Heart right ventricle (tissue), 16 donors: ENCODE results near the gene ZFAND5. TPM values are rescaled to one million over a fixed set of nuclear protein-coding genes. Genes with fewer than 3 reads are reported as not detected.
A peak's percentile ranks its signal among the peaks of the same experiment; 100 is the strongest.

Source experiments
- ATAC-seq, 8 donors: fragments of 200-7000 bp; cut with Tn5 transposase; one replicate each; pipeline ENCODE4 v1.9.1; 2020; ENCODE audit warnings: mild to moderate bottlenecking in 8 of 8, moderate library complexity in 8 of 8, moderate number of reproducible peaks in 1 of 8
- DNase-seq, 2 donors: peaks; one replicate each; pipeline ENCODE4 v3.0.0-alpha.2; 2020
- H3K27ac ChIP-seq, 10 donors: fragments of 200-600 bp; sonication (generic) in 2 of 10; one replicate each; pipeline versions ENCODE4 v1.5.0 to v1.8.0; 2020 to 2022; ENCODE audit warnings: mild to moderate bottlenecking in 3 of 10
- H3K27me3 ChIP-seq, 7 donors: fragments of 200-600 bp; one replicate each; pipeline ENCODE4 v1.8.0; 2021 to 2022; ENCODE audit warnings: mild to moderate bottlenecking in 2 of 7
- H3K36me3 ChIP-seq, 9 donors: fragments of 200-600 bp; sonication (generic) in 1 of 9; one replicate each; pipeline versions ENCODE4 v1.5.0 to v1.8.0; 2020 to 2022; ENCODE audit warnings: mild to moderate bottlenecking in 2 of 9
- H3K4me1 ChIP-seq, 9 donors: fragments of 200-600 bp; sonication (generic) in 1 of 9; one replicate each; pipeline versions ENCODE4 v1.5.0 to v1.8.0; 2020 to 2022; ENCODE audit warnings: mild to moderate bottlenecking in 4 of 9
- H3K4me3 ChIP-seq, 10 donors: fragments of 200-600 bp; sonication (generic) in 2 of 10; one replicate each; pipeline versions ENCODE4 v1.5.0 to v1.8.0; 2020 to 2022; ENCODE audit warnings: mild to moderate bottlenecking in 7 of 10, moderate library complexity in 2 of 10
- H3K9me3 ChIP-seq, 11 donors: fragments of 200-600 bp in 10 of 11; sonication (generic) in 2 of 11; one replicate each; pipeline versions ENCODE4 v1.5.0 to v1.8.0; 2013 to 2022; ENCODE audit warnings: mild to moderate bottlenecking in 2 of 11, control low read depth in 1 of 11, moderate library complexity in 1 of 11
- CTCF ChIP-seq, 9 donors: fragments of 200-600 bp; sonication (generic) in 2 of 9; IDR thresholded peaks; one replicate each; pipeline versions ENCODE4 v1.5.0 to v1.8.0; 2021 to 2022; ENCODE audit warnings: antibody characterized with exemption in 9 of 9, mild to moderate bottlenecking in 5 of 9, moderate library complexity in 1 of 9
- WGBS, 2 donors: extraction: QIAGEN DNeasy Blood & Tissue Kit; methylation state at CpG; one replicate each; pipeline ENCODE4 v1.1.7; 2013; ENCODE audit warnings: inconsistent platforms in 1 of 2; 5-methylcytosine and 5-hydroxymethylcytosine counted together
- intact Hi-C, 10 donors: fragments of 100-400 bp; cut with DNase I; formaldehyde crosslinking; loops; one replicate each; pipeline versions ENCODE4 v1.11.1 to v1.14.2; 2022
- polyA plus RNA-seq, 2 donors: library from polyadenylated mRNA; stranded (reverse); fragments of 200-250 nt; gene quantifications; one replicate each; pipeline ENCODE4 v1.2.3, GENCODE V29; 2013
- total RNA-seq, 10 donors: library from RNA; stranded (reverse); fragmentation: NEBNext Ultra II Directional in 3 of 10; extraction: Animal tissue kit (Norgen Biotek cat#: 25700) in 3 of 10; gene quantifications; one replicate each; pipeline versions ENCODE4 v1.2.1 to v1.2.4, GENCODE V29; 2021 to 2023
- donor health status: Arrhythmogenic right ventricular cardiomyopathy.
- donor health status: ischemic (EF 13 %, LVEDD 7.1; RV severe dilation, severe dysfunction).
- donor health status: healthy with polysubstance abuse.
- donor health status: DM: no; HTN: yes; CAD: no.
- donor health status: DM: no; HTN: no; CAD: no.
- donor health status: ischemic (EF 25% LVEDD 6.9; RV normal size, moderate dysfunction).
- donor health status: ischemic (EF 25% LVEDD 5.7; RV mildly dilated, moderate dysfunction).
- donor health status: healthy.
- donor health status: DM: yes; HTN: yes; CAD: no.
- donor health status: Ischemic cardiomyopathy.
- donor health status: ischemic (EF 35%, LVEDD 5.7; RV mildly dilated, moderate dysfunction).
- donor health status: nonischemic (EF 11% LVEDD 7.7; RV severe dilation, severe dysfunction).
- donor health status: DM: yes; HTN: yes; CAD: no.
- donor health status: PGD.
- donor health status: ischemic (EF 29% LVEDD 5.4; RV normal size, mild dysfunction).
- donor health status: nonischemic (EF 23%, LVEDD 6.1; RV moderate dilation, normal function).

The ZFAND5 gene
- total and polyA plus RNA-seq, 12 donors, result 66.7 to 280 (median 217) TPM

DNA sequence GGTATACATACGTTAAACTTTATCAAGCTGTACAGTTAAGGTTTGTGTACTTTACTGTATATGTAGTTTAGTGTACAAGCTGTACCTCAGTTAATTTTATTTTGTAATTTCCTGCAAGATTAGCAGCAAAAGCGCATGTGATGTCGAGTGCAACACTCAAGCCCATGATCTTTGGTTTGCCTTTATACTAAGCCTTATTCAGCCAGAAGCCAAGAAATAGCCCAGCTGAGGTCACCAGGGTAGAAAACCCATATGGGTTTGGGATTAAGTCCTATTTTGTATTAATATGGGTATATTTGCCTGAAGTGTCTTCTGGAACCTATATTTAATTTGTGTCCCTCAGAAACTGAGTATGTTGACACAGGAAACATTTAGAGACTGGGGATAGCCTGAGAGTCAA, 59.3 kb downstream of the ZFAND5 start:
- no peaks in the 10 kb centered on the region for H3K9me3 ChIP-seq
- ATAC-seq, result no peak
- no peaks in the 10 kb centered on the region for H3K36me3 ChIP-seq
- peak overlapping the region in 7 of 10 donors; percentile 18 to 55 (median 51) for H3K4me3 ChIP-seq
- H3K27ac ChIP-seq, result peak overlapping the region in 8 of 10 donors; percentile 26 to 96 (median 88)
- intact Hi-C loops, result loop anchor here in 3 of 10 donors (1.0 to 10.0 kb wide), 4 partner anchors 49 to 272 kb away; partner anchors contain the start of gene ZFAND5 (in 1 of the 3)
- H3K4me1 ChIP-seq, result peaks cover 0 to 57% (median 6%) of the 10 kb centered on the region in 9 donors
- no peak for DNase-seq
- H3K27me3 ChIP-seq, result no peaks in the 10 kb centered on the region
- 55 to 61% methylated on average over 3 of the region's 3 CpGs for WGBS, 2 donors
- no peak for TF ChIP-seq CTCF (IDR thresholded peaks at IDR 0.05)

DNA sequence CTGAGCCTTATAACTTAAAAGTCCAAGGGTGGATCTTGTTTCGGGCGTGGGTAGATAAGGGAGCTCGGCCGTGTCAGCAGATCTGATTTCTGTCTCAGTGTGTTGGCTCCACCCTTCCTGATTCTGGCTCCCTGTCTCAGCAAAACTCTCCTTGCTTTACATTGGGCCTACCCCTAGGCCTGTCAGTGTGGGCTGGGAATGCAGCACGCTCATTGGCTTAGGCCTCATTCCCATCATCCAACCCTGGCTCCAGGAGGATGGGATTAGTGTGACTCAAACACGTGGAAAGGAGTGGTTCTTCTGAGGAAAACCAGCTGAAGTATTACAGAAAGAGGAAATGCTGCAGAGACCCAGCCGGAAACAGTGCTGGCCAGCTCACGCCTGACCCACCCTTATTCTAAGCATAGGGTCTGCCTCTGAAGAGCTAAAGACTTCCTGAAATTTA, 59.9 kb downstream of the ZFAND5 start:
- 6 to 14% methylated on average over 8 of the region's 8 CpGs for WGBS, 2 donors
- ATAC-seq (peak; percentile 97 to 100 (median 100)), DNase-seq (peak; percentile 78 to 91)
- peaks cover 0 to 60% (median 6%) of the 10 kb centered on the region in 9 donors for H3K4me1 ChIP-seq
- no peaks in the 10 kb centered on the region for H3K36me3 ChIP-seq
- H3K4me3 ChIP-seq, result peak overlapping the region in 7 of 10 donors; percentile 18 to 55 (median 51)
- intact Hi-C loops, result loop anchor here in 3 of 10 donors (1.0 to 10.0 kb wide), 4 partner anchors 50 to 272 kb away; partner anchors contain the start of gene ZFAND5 (in 1 of the 3)
- no peak for TF ChIP-seq CTCF (IDR thresholded peaks at IDR 0.05)
- no peaks in the 10 kb centered on the region for H3K9me3 ChIP-seq
- H3K27ac ChIP-seq, result peak overlapping the region in 9 of 10 donors; percentile 8 to 96 (median 87)
- H3K27me3 ChIP-seq, result no peaks in the 10 kb centered on the region

DNA sequence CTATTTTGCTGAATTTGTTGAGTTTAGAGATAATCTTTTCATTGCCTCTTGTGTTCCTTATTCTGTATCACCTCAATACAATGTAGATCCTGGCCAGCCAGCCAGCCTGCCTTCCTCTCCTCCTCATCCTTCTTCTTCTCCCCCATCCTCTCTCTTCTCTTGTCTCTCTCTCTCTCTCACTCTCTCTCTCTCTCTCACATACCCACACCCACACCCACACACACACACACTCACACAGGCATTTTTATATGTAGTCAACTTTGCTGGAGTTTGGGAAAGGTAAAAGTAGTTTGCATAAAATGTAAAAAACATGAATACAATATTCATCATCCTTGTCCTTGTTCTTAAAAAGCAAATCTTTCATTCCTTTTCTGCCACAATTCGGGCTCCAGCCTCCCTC, 60.5 kb downstream of the ZFAND5 start:
- ATAC-seq, result no peak
- 16 to 25% methylated on average over 1 of the region's 1 CpG for WGBS, 2 donors
- intact Hi-C loops, result loop anchor here in 3 of 10 donors (5.0 to 10.0 kb wide), 3 partner anchors 50 to 58 kb away; no protein-coding TSS in a partner anchor

More for the DNA sequence above, 60.5 kb downstream of the ZFAND5 start:
- DNase-seq, result no peak
- Histone ChIP-seq H3K4me1 (peaks cover 0 to 60% (median 6%) of the 10 kb centered on the region in 9 donors), H3K4me3 (peak overlapping the region in 6 of 10 donors; percentile 18 to 55 (median 52)), H3K27ac (peak overlapping the region in 9 of 10 donors; percentile 8 to 96 (median 87)), H3K27me3 (no peaks in the 10 kb centered on the region), H3K9me3 (no peaks in the 10 kb centered on the region), H3K36me3 (no peaks in the 10 kb centered on the region)
- TF ChIP-seq CTCF (IDR thresholded peaks at IDR 0.05), result no peak

Other genes starting within 250 kb of the ZFAND5 start
- gene GDA, start 215.8 kb downstream of the ZFAND5 start, total RNA-seq, result 1 to 10 TPM in 2 of 10 donors, under 1 TPM in 6, not detected in 2; 0.11 to 5.5 (median 0.39) TPM
- gene GDA, start 215.8 kb downstream of the ZFAND5 start, polyA plus RNA-seq, result under 1 TPM in 1 of 2 donors, not detected in 1; 0.15 TPM
- under 1 TPM in 5 of 10 donors, not detected in 5; 0.23 to 0.67 (median 0.44) TPM for gene TMC1, start 156.4 kb upstream of the ZFAND5 start, total RNA-seq
- gene TMC1, start 156.4 kb upstream of the ZFAND5 start, polyA plus RNA-seq, result under 1 TPM in 1 of 2 donors, not detected in 1; 0.01 TPM